HepG2 (cell line): ENCODE measurements around the gene KCNIP3.

Source experiments
- POLR2A ChIP-seq, 2 experiments: IDR thresholded peaks; 2 replicates each; pipeline ENCODE4 v1.6.1; 2011; ENCODE audit warnings: low read depth in 2 of 2, low read length in 2 of 2, mild to moderate bottlenecking in 1 of 2, moderate library complexity in 1 of 2; ENCODE audit not compliant: insufficient read depth in 1 of 2
- RFX5 ChIP-seq: IDR thresholded peaks from 2 replicates; pipeline ENCODE4 v1.6.1; 2011; ENCODE audit warnings: low read depth, low read length, improper control_type of control experiment
- ZNF24 ChIP-seq: fragments of 450-650 bp; IDR thresholded peaks from 2 replicates; pipeline ENCODE4 v1.6.1; 2017; ENCODE audit warnings: antibody characterized with exemption, mild to moderate bottlenecking
- ZNF350 ChIP-seq: sonication (generic); formaldehyde crosslinking; IDR thresholded peaks from 2 replicates; pipeline ENCODE4 v1.4.0; 2020; ENCODE audit warnings: mild to moderate bottlenecking, low read depth, missing genetic modification reagents, borderline replicate concordance
- ZNF777 ChIP-seq: sonication (generic); formaldehyde crosslinking; IDR thresholded peaks from 2 replicates; pipeline ENCODE4 v1.4.0; 2020; ENCODE audit warnings: missing genetic modification reagents
- TF ChIP-seq, protein P1 (sequence below): sonication (generic); formaldehyde crosslinking; IDR thresholded peaks from 2 replicates; pipeline ENCODE4 v1.5.0; 2020; ENCODE audit warnings: mild to moderate bottlenecking, missing genetic modification reagents, moderate library complexity
- TF ChIP-seq, protein P2 (sequence below): sonication (generic); formaldehyde crosslinking; IDR thresholded peaks from 2 replicates; pipeline ENCODE4 v1.4.0; 2020; ENCODE audit warnings: missing genetic modification reagents

DNA sequence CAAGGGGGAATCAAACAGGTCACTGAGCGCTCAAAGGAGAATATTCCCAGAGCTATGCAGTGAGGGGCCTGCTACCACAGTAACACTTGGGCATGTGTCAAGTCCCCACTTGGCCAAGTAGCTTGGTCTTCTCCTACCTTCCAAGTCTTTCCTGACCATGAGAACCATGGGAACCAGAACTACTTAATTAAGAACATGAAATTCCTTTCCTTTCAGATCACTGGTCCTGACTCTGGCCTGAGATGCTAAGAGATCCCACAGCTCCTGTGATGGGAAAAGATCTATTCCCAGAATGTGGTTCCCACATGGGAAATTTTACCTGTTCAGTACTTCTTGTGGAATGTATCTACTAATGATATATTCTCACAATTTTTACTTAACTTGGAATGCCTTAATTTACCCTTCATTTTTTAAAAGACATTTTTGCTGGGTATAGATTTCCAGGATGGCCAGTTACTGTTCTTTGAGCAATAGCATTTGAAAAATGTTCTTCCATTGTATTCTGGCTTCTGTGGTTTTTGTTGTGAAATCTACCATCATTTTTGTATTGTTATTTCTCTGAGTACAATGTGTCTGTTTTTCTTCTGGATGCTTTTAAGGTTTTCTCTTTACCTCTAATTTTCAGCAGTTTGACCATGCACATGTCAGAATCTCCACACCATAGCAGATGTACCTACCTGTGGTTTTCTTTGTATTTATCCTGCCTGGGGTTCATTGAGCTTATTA is 37.9 kb downstream of the KCNIP3 start:
- TF ChIP-seq RFX5 (no peak), ZNF777 (CRISPR knock-in tag) (no peak), POLR2A (IDR thresholded peaks at IDR 0.05; ENCODE audit: insufficient read depth in 1 of 2, low read depth in 2 of 2, low read length in 2 of 2) (no peak), ZNF24 (no peak), ZNF350 (CRISPR knock-in tag) (no peak)
- TF ChIP-seq, protein P1, sequence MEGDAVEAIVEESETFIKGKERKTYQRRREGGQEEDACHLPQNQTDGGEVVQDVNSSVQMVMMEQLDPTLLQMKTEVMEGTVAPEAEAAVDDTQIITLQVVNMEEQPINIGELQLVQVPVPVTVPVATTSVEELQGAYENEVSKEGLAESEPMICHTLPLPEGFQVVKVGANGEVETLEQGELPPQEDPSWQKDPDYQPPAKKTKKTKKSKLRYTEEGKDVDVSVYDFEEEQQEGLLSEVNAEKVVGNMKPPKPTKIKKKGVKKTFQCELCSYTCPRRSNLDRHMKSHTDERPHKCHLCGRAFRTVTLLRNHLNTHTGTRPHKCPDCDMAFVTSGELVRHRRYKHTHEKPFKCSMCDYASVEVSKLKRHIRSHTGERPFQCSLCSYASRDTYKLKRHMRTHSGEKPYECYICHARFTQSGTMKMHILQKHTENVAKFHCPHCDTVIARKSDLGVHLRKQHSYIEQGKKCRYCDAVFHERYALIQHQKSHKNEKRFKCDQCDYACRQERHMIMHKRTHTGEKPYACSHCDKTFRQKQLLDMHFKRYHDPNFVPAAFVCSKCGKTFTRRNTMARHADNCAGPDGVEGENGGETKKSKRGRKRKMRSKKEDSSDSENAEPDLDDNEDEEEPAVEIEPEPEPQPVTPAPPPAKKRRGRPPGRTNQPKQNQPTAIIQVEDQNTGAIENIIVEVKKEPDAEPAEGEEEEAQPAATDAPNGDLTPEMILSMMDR (CRISPR knock-in tag), result no peak
- TF ChIP-seq, protein P2, sequence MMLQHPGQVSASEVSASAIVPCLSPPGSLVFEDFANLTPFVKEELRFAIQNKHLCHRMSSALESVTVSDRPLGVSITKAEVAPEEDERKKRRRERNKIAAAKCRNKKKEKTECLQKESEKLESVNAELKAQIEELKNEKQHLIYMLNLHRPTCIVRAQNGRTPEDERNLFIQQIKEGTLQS (CRISPR knock-in tag), result no peak
